H9 (cell line): ENCODE measurements around the gene PKN1. TPM values are rescaled to one million over a fixed set of nuclear protein-coding genes. Genes with fewer than 3 reads are reported as not detected.

Experiments
- DNase-seq: peaks from one replicate; pipeline ENCODE4 v3.0.0-alpha.2; 2017
- H2AFZ ChIP-seq: one replicate; pipeline ENCODE4 v1.6.1; 2013; ENCODE audit warnings: mild to moderate bottlenecking, low read length, control low read depth, moderate library complexity
- H2AK5ac ChIP-seq: 2 replicates; pipeline ENCODE4 v1.6.1; 2013; ENCODE audit warnings: low read length, control low read depth, mixed read lengths; ENCODE audit not compliant: insufficient read length
- H2BK120ac ChIP-seq: one replicate; pipeline ENCODE4 v1.6.1; 2013; ENCODE audit warnings: low read depth, mild to moderate bottlenecking, low read length, control low read depth, inconsistent platforms; ENCODE audit not compliant: poor library complexity, severe bottlenecking
- H2BK12ac ChIP-seq: 2 replicates; pipeline ENCODE4 v1.6.1; 2013; ENCODE audit warnings: low read length, control low read depth, mixed read lengths, low read depth; ENCODE audit not compliant: insufficient read length
- H2BK15ac ChIP-seq: 2 replicates; pipeline ENCODE4 v1.6.1; 2013; ENCODE audit warnings: low read depth, low read length, control low read depth
- H2BK20ac ChIP-seq: one replicate; pipeline ENCODE4 v1.6.1; 2013; ENCODE audit warnings: low read depth, mild to moderate bottlenecking, low read length, control low read depth, inconsistent platforms; ENCODE audit not compliant: poor library complexity, severe bottlenecking
- H2BK5ac ChIP-seq: 2 replicates; pipeline ENCODE4 v1.6.1; 2013; ENCODE audit warnings: low read length, control low read depth, mixed read lengths; ENCODE audit not compliant: insufficient read length
- H3K14ac ChIP-seq: 2 replicates; pipeline ENCODE4 v1.6.1; 2013; ENCODE audit warnings: low read length, control low read depth; ENCODE audit not compliant: insufficient read depth
- H3K18ac ChIP-seq: 2 replicates; pipeline ENCODE4 v1.6.1; 2013; ENCODE audit warnings: low read depth, mild to moderate bottlenecking, mixed read lengths, low read length, control low read depth; ENCODE audit not compliant: insufficient read length
- H3K23ac ChIP-seq: 2 replicates; pipeline ENCODE4 v1.6.1; 2013; ENCODE audit warnings: low read length, control low read depth, mixed read lengths, low read depth; ENCODE audit not compliant: insufficient read length
- H3K23me2 ChIP-seq: 2 replicates; pipeline ENCODE4 v1.6.1; 2013; ENCODE audit warnings: low read depth, mild to moderate bottlenecking, mixed read lengths, low read length, control low read depth; ENCODE audit not compliant: insufficient read length, poor library complexity, severe bottlenecking
- H3K27ac ChIP-seq: 2 replicates; pipeline ENCODE4 v1.5.1; 2013; ENCODE audit warnings: low read length, control low read depth, mixed read lengths, low read depth; ENCODE audit not compliant: insufficient read length
- H3K27me3 ChIP-seq: 2 replicates; pipeline ENCODE4 v1.6.1; 2013; ENCODE audit warnings: low read length, control low read depth, inconsistent platforms; ENCODE audit not compliant: insufficient read depth
- H3K4ac ChIP-seq: 2 replicates; pipeline ENCODE4 v1.6.1; 2013; ENCODE audit warnings: low read depth, mild to moderate bottlenecking, control low read depth, inconsistent platforms, low read length, moderate library complexity
- H3K4me1 ChIP-seq: 2 replicates; pipeline ENCODE4 v1.6.1; 2013; ENCODE audit warnings: low read length, control low read depth, inconsistent platforms; ENCODE audit not compliant: insufficient read depth
- H3K4me2 ChIP-seq: 2 replicates; pipeline ENCODE4 v1.6.1; 2013; ENCODE audit warnings: low read length, control low read depth, mixed read lengths; ENCODE audit not compliant: insufficient read length, insufficient read depth
- H3K56ac ChIP-seq: 2 replicates; pipeline ENCODE4 v1.6.1; 2013; ENCODE audit warnings: low read depth, mild to moderate bottlenecking, mixed read lengths, low read length, control low read depth; ENCODE audit not compliant: insufficient read length
- H3K79me1 ChIP-seq: 2 replicates; pipeline ENCODE4 v1.6.1; 2013; ENCODE audit warnings: low read depth, mild to moderate bottlenecking, moderate library complexity, low read length, control low read depth, inconsistent platforms; ENCODE audit not compliant: insufficient read depth, poor library complexity, severe bottlenecking
- H3K79me2 ChIP-seq: 2 replicates; pipeline ENCODE4 v1.6.1; 2013; ENCODE audit warnings: low read length, control low read depth, inconsistent platforms; ENCODE audit not compliant: insufficient read depth
- H3K9ac ChIP-seq: 2 replicates; pipeline ENCODE4 v1.6.1; 2013; ENCODE audit warnings: low read length, control low read depth, mixed read lengths; ENCODE audit not compliant: insufficient read length; ENCODE audit errors: extremely low read depth
- H3K9me3 ChIP-seq: one replicate; pipeline ENCODE4 v1.6.1; 2013; ENCODE audit warnings: low read depth, low read length, inconsistent platforms; ENCODE audit not compliant: control insufficient read depth
- H3T11ph ChIP-seq: one replicate; pipeline ENCODE4 v1.6.1; 2013; ENCODE audit warnings: mild to moderate bottlenecking, low read length, control low read depth, inconsistent platforms
- H4K20me1 ChIP-seq: one replicate; pipeline ENCODE4 v1.6.1; 2013; ENCODE audit not compliant: control insufficient read depth, insufficient read length, insufficient read depth
- H4K5ac ChIP-seq: 2 replicates; pipeline ENCODE4 v1.6.1; 2013; ENCODE audit warnings: low read depth, mild to moderate bottlenecking, mixed read lengths, low read length, control low read depth; ENCODE audit not compliant: insufficient read length
- H4K8ac ChIP-seq: replicated peaks from 2 replicates; pipeline ENCODE4 v1.6.1; 2013; ENCODE audit warnings: low read length, control low read depth, mixed read lengths, low read depth; ENCODE audit not compliant: insufficient read length
- H4K91ac ChIP-seq: 2 replicates; pipeline ENCODE4 v1.6.1; 2013; ENCODE audit warnings: low read depth, mild to moderate bottlenecking, moderate library complexity, mixed read lengths, low read length, control low read depth; ENCODE audit not compliant: insufficient read length
- H3K27ac Mint-ChIP-seq, 3 experiments: 2 replicates in 2 of 3; 3 replicates in 1 of 3; pipeline ENCODE4 v1.8.0; 2020 to 2021; ENCODE audit warnings: mixed read lengths in 3 of 3, mild to moderate bottlenecking in 1 of 3, moderate library complexity in 1 of 3
- H3K27me3 Mint-ChIP-seq: 2 replicates; pipeline ENCODE4 v1.8.0; 2021; ENCODE audit warnings: low read depth, mild to moderate bottlenecking, moderate library complexity, mixed read lengths
- H3K36me3 Mint-ChIP-seq, 3 experiments: 2 replicates in 2 of 3; 3 replicates in 1 of 3; pipeline ENCODE4 v1.8.0; 2020 to 2021; ENCODE audit warnings: low read depth in 3 of 3, mixed read lengths in 3 of 3; ENCODE audit not compliant: insufficient read depth in 1 of 3
- H3K4me1 Mint-ChIP-seq, 2 experiments: 2 replicates each; pipeline ENCODE4 v1.8.0; 2020; ENCODE audit warnings: mixed read lengths in 2 of 2
- H3K4me3 Mint-ChIP-seq, 2 experiments: 2 replicates in 1 of 2; 3 replicates in 1 of 2; pipeline ENCODE4 v1.8.0; 2020 to 2021; ENCODE audit warnings: mild to moderate bottlenecking in 2 of 2, mixed read lengths in 2 of 2, moderate library complexity in 1 of 2
- H3K9me3 Mint-ChIP-seq, 2 experiments: 2 replicates in 1 of 2; 3 replicates in 1 of 2; pipeline ENCODE4 v1.8.0; 2020; ENCODE audit warnings: mild to moderate bottlenecking in 2 of 2, mixed read lengths in 2 of 2, moderate library complexity in 1 of 2
- WGBS: extraction: QIAGEN DNeasy Blood & Tissue Kit; methylation state at CpG from one replicate; pipeline ENCODE4 v1.1.7; 2013; ENCODE audit warnings: missing lambda C conversion rate, low lambda C conversion rate, mixed read lengths; ENCODE audit not compliant: insufficient read length; ENCODE audit errors: extremely low coverage; 5-methylcytosine and 5-hydroxymethylcytosine counted together
- total RNA-seq: library from RNA; stranded (reverse); gene quantifications from 2 replicates; pipeline ENCODE4 v1.2.1, GENCODE V29; 2021
- TF ChIP-seq, protein P1 (sequence below): fragments of 200-600 bp; sonication (generic); conservative IDR thresholded peaks from 3 replicates; pipeline ENCODE4 v1.8.0; 2021; ENCODE audit warnings: antibody characterized with exemption, mild to moderate bottlenecking

Gene PKN1
- total RNA-seq, 1 experiment from 2014 or later = 159 TPM

DNA sequence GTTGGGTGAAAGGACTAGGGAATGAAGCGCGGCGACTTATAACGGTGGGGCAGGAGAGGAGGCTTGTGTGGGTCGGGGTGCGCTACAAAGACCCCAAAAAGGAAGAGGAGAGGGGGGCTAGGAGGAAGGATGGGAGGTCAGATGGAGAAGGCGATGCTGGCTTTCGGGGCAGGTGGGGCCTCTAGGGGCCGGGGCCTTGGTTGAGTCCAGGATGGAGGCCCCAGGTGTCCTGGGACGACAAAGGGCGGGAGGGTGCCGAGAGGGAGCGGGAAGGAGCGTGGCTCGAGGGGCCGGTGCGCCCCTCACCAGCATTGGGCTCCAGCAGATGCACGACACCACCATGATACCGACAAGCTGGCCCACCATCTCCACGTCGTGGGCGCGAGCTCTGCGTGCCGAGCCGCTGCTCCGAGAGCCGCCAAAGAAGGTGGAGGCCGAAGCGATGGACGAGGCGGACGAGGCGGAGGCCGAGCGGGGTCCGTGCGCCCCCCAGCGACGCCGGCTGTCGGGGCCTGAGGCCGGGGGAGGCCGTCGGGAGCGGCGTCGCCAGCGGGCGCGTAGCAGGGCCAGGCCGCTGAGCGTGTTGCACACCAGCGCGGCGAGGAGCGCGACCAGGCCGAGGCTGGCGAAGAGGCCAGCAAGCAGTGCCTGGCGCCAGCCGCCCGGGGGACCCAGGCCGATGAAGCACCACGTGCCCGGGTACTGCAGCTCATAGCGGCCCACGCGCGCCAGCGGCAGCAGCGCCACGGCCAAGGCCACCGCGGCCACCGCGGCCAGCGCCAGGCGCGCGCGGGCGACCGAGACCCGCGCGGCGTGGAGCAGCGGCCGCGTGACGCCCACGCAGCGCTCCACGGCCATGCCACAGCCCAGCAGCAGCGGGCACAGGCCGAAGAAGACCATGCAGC, 40.2 kb downstream of the PKN1 start:
- peak; percentile 66 for DNase-seq
- no CpG with 5 or more reads among the region's 97 CpGs for WGBS

More for the DNA sequence above, 40.2 kb downstream of the PKN1 start:
- peaks cover 20 to 36% of the 10 kb centered on the region in 2 experiments for H3K4me1 Mint-ChIP-seq
- H3K79me1 ChIP-seq = no peaks in the 10 kb centered on the region
- no peaks in the 10 kb centered on the region for H3K9me3 ChIP-seq
- H2BK20ac ChIP-seq = no peak overlapping the region
- H2BK12ac ChIP-seq = no peak overlapping the region
- H2BK15ac ChIP-seq = no peak overlapping the region
- no peak overlapping the region for H3K23ac ChIP-seq
- H3K27me3 Mint-ChIP-seq = peaks cover 2% of the 10 kb centered on the region; the same call in 1 of the 2 replicates
- no peaks in the 10 kb centered on the region for H3K79me2 ChIP-seq
- H3K56ac ChIP-seq = no peak overlapping the region
- H3K14ac ChIP-seq = no peak overlapping the region
- no peak overlapping the region for H2BK5ac ChIP-seq
- H3K4ac ChIP-seq = no peak overlapping the region
- H2AK5ac ChIP-seq = no peak overlapping the region
- H3K27me3 ChIP-seq = no peaks in the 10 kb centered on the region
- no peaks in the 10 kb centered on the region for H4K20me1 ChIP-seq
- no peaks in the 10 kb centered on the region; the same call in 1 of the 2 replicates for H3K4me1 ChIP-seq
- peaks cover 9 to 29% (median 22%) of the 10 kb centered on the region in 3 experiments; a peak in 6 of 7 replicates for H3K36me3 Mint-ChIP-seq
- TF ChIP-seq, protein P1, sequence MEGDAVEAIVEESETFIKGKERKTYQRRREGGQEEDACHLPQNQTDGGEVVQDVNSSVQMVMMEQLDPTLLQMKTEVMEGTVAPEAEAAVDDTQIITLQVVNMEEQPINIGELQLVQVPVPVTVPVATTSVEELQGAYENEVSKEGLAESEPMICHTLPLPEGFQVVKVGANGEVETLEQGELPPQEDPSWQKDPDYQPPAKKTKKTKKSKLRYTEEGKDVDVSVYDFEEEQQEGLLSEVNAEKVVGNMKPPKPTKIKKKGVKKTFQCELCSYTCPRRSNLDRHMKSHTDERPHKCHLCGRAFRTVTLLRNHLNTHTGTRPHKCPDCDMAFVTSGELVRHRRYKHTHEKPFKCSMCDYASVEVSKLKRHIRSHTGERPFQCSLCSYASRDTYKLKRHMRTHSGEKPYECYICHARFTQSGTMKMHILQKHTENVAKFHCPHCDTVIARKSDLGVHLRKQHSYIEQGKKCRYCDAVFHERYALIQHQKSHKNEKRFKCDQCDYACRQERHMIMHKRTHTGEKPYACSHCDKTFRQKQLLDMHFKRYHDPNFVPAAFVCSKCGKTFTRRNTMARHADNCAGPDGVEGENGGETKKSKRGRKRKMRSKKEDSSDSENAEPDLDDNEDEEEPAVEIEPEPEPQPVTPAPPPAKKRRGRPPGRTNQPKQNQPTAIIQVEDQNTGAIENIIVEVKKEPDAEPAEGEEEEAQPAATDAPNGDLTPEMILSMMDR = no peak
- no peak overlapping the region for H2AFZ ChIP-seq
- peak overlapping the region; percentile 41 for H3K18ac ChIP-seq
- H4K5ac ChIP-seq = no peak overlapping the region
- no peak overlapping the region for H4K8ac ChIP-seq
- peak overlapping the region; percentile 57 to 73 for H3K4me3 Mint-ChIP-seq
- H3T11ph ChIP-seq = no peak overlapping the region
- H3K27ac ChIP-seq = no peak overlapping the region
- no peak overlapping the region for H3K4me2 ChIP-seq
- peak overlapping the region in 1 of 3 experiments; percentile 80; a peak in 3 of 7 replicates for H3K27ac Mint-ChIP-seq
- no peak overlapping the region for H2BK120ac ChIP-seq
- peaks cover 7% of the 10 kb centered on the region for H3K23me2 ChIP-seq
- H3K9ac ChIP-seq = no peak overlapping the region
- H3K9me3 Mint-ChIP-seq = no peaks in the 10 kb centered on the region; a peak in 1 of 5 replicates
- no peak overlapping the region for H4K91ac ChIP-seq
